GM21515 (cell line): ENCODE results near the gene TNNT3.

Experiments used
- ATAC-seq: cut with Tn5 transposase; IDR thresholded peaks from one replicate; pipeline ENCODE4 v1.9.1; 2021; ENCODE audit not compliant: unreplicated experiment

Gene TNNT3

DNA sequence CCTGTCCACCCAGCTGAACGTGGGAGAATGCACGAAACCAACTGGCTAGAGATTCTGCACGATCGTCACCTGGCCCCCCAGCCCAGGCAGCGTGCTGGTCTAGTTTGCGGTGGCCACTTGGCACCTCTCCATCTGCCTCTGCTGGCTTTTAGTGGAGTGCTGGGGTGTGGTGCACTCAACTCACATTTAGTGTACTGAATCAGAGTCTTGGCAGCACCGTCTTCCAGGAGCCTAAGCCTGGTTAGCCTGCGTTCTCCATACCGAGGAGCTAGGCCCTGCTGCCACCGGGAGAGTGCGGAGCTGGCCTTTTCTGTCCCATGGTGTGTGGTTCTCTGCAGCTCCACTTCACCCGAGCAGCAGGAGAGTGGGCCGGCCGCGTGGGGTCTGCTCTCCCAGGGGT lies 30.4 kb downstream of the TNNT3 start:
- no peak for ATAC-seq

DNA sequence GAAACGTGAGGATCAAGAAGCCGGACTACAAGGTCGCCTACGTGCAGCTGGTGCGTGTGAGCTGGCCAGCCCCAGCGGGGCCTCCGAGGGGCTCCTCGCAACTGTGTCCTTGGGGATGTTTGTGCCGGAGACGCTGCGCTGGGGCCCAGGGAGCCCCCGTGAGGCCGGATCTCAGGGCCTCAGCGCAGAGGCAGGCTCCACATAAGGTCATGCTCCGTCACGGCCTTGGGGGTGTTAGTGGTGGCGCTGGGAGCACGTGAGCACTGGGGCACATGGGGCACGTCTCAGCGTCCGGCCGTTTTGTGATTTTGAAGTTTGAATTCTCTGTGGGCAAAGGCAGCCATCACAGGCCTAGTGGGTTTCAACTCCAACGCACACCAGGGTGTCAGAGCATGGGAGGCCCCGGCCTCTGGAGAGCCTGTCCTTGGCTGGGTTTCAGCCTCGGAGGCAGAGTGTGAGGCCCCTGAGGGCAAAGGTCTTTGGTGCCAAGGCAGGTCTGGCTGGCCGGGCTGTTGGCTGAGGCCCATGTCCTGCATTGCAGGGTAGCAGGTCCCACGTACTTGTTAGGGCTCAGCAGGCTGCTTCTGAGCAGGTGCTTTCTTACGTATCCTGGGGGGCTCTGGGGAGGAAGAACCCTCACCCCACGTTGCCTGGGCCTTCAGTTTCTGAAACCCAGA lies 33.4 kb downstream of the TNNT3 start:
- ATAC-seq: no peak

DNA sequence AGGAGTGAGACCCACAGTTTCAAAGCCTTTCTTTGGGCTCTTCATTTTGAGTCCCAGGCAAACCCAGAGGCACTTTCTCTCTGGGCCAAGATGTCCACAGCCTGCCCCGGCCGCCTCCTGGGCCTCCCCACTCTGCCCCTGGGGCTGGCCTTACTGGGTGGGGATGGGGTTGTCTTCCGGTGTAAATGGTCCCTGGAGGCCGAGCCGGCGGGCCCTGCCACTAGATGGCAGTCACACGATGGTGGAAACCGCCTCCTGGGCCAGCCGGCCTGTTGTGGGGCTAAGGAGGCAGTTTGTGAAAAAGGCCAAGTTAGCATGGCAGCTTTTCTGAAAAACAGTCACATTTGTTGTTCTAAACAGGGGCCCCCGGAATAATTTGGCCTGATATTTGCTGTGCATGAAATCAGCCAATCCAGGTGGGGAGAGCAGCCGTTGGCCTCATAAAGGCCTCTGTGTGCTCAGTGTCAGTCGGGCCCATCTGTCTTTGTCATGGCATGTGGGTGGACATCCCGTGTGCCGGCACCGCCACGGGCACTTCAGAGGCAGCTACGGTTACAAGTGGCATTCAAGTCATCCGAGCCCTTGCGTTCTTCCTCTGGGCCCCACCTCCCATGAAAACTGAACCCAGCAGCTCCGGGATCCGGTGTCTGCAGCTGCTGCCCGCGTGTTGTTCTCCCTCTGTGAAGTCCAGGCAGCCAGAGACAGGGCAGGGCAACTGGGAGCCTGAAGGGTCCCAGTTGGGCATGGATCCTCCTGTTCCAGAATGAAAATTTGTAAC lies 34.2 kb downstream of the TNNT3 start:
- no peak for ATAC-seq

DNA sequence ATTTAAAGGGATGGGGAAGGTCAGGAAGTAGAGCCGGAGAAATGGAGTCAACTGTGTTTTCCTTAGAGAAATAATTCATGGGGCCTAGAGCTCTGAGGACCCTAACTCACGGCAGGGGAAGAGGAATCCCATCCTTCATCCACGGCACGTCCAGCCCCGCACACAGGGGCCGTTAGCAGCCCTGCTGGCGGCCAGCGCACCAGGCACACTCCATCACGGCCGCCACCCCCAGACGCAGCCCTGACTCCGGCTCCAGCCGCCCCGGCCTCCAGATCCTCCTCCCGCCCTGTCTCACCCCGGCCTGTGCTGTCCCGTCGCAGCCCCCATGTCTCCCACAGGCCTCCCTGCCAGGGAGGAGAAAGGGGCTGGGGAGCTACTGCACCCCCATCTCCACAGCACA lies 38.9 kb downstream of the TNNT3 start:
- no peak for ATAC-seq

GRCh38 chr11:1959786-1960185 lies 40.3 kb downstream of the TNNT3 start:
- no peak for ATAC-seq

DNA sequence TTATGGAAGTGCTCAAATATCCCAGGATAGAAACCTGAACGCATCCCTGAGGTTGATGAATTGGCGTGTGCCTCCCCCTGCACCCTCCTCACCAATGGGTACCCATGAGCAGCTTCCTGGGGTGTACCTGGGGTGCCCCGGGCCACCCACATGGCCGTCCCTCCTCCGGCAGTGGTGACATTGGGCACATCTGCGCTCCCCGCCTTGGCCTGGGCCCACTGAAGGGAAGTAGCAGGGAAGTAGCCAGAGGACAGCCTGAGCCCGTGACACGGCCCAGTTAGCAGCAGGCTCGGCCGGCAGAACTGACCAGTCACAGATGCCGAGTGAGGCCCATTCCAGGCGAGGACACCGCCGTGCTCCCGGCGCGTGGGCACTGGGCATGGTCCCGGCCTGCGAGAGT lies 44.4 kb downstream of the TNNT3 start:
- ATAC-seq: no peak

DNA sequence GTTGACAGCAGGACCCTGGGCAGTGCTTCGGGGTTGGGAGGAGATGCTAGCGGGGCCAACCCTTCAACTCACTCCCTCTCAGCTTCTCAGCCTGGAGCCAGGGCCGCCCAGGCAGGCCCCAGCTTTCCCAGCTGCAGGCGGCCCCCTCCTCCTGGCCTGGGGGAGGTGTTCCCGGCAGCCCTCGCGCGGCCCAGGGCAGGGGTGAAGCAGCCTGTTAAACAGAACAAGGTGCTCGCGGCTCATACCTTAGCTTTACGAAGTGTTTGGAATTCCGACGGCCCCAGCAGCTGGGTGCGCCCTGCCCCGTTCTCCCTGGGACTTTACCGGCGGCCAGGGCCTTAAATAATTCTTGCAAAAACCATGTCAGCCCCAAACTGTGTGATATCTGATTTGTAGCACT lies 44.8 kb downstream of the TNNT3 start:
- no peak for ATAC-seq

DNA sequence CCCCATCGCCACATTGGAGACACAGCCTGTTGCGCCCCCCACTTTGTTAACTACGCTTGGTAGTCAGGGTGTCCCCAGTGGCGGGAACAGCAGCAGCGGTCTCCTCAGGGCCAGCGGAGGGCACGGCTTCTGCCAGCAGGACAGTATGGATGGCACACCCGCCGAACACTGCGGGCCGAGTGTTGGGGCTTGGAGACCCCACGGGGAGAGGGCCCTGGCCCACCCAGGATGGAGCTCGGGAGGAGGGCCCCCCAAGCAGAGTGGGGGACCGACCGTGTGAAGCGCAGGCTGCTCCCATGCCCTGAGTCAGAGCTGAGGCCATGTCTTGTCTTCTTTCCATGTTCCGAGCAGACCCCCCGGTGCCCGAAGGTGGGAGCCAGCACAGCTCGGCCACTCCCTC lies 45.5 kb downstream of the TNNT3 start:
- no peak for ATAC-seq

DNA sequence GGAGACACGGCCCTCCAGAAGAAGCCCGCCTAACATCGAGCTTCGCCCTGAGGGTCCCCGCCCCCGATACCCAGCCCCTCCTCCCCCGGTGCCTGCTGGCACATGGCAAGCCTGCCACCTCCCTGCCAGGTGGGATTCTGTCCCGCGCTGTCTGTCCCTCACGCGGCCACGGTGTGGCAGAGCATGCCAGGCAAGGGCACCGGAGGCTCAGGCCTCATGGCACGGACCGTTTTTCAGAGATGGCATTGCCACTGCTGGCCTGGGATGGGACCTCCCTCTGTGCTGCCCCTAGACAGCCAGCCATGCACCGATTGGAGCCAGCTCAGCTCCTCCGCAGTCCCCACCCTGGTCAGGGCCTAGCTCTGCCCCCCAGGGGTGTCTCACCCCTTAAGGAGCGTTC lies 47.0 kb downstream of the TNNT3 start:
- ATAC-seq: no peak

DNA sequence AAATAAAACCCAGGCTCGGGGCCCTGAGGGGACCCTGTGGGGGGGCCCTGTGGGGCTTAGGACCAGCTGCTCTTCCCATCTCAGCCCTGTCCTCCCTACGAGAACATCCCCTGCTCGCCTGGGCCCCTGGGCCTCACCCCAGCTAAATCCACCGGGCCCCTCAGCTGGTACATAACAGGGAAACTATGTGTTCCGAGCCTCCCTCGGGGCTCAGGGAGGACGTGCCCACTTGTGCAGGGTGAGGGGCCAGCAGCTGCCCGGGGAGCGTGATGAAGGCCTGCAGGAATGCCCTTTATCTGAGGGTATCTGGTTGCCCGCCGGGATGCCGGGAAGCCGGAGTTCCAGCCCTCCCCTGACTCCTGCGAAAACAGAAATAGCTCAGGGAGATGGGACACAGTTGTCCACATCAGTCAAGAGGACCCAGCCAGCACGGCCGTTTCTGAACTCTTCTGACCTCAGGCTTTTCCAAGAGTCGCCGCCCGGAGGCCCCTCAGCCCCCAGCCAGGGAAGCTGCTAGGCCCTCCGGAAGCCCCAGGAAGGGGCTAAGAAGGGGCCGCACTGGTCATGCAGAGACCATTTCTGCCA lies 48.2 kb downstream of the TNNT3 start:
- no peak for ATAC-seq

GRCh38 chr11:1968454-1969002 lies 49.0 kb downstream of the TNNT3 start:
- no peak for ATAC-seq

GRCh38 chr11:1969035-1969434 lies 49.5 kb downstream of the TNNT3 start:
- ATAC-seq: no peak

- no peak for ATAC-seq
Measured at GRCh38 chr11:1969776-1970175, 50.3 kb downstream of the TNNT3 start.

DNA sequence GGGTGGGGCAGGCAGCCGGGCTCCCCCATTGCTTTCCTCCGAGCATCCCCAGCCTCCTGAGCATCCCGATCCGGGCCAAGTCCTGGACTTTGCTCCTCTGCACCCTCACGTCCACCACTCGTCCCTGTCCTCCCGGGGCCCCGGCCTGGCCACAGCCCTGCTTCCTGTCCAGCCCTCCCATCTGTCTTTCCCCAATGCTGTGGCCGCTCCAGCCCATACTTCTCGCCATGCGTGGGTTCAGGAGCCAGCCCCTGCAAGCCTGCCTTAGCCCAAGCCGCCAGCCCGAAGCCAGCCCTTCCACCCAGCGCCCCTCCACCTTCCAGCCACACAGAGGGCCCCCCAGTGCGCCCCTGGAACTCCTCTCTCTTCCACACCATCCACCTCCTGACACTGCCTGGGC lies 51.5 kb downstream of the TNNT3 start:
- no peak for ATAC-seq

- ATAC-seq: no peak
Measured at GRCh38 chr11:1975185-1975584, 55.7 kb downstream of the TNNT3 start.

DNA sequence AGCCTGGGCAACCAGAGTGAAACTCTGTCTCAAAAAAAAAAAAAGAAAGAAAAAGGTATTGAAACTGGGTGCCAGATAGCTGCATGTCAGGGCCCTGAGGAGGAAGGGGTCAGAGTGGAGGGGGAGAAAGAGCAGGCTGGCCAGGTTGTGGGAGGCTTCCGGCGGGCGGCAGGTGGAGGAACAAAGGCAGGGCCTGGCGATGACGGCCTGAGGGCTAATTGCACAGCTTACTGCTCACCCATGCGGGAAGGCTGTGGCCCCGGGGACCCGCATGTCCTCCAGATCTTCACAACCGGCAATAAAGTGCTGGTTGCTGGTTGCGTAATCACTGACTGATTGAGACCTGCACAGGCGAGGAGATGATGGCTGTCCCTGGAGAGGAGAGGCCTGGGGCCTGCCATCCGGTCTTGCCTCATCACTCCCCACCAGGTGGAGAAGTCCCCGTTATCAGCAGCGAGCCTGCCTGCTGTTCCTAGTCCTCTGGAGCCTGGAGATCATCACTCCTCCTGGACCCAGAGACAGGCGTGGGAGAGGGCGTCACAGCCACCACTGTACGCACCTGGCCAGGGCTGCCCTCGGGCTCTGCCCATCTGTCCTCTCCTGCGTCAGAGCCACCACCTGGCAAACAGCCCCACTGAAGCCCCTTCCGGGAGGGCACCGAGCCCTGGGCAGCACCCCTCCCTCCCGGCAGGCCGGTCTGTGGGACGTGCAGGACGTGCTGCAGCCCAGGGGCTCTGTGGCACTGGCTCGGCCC lies 59.4 kb downstream of the TNNT3 start:
- no peak for ATAC-seq

- no peak for ATAC-seq
Measured at GRCh38 chr11:1979607-1980006, 60.1 kb downstream of the TNNT3 start.

- ATAC-seq: no peak
Measured at GRCh38 chr11:1982873-1983600, 63.5 kb downstream of the TNNT3 start.

GRCh38 chr11:1983601-1983961 lies 64.1 kb downstream of the TNNT3 start:
- ATAC-seq: no peak

DNA sequence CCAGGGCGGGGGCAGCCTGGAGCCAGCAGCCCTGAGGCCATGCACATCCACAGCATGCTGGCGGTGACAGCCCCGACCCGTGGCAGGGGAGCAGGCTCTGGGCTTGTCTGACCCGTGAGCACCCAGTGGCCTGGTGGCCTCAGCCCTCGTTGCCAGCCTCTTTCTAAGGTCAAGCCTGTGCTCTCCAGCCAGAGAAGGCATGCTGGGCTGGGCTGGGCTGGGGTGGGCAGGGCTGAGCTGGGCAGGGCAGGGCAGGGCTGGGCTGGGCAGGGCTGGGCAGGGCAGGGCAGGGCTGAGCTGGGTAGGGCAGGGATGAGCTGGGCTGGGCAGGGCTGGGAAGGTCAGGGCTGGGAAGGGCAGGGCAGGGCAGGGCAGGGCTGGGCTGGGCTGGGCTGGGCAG lies 67.5 kb downstream of the TNNT3 start:
- no peak for ATAC-seq

GRCh38 chr11:1988174-1988573 lies 68.7 kb downstream of the TNNT3 start:
- ATAC-seq: no peak
